HG02763 (cell line): Measurements from ENCODE around the gene SVOP.
"Not testable (repeated sequence)": the region's sequence is repeated elsewhere in the genome, so short reads cannot be mapped to it uniquely, and the experiment has no call there.

Experiments used
- ATAC-seq: cut with Tn5 transposase; IDR thresholded peaks from one replicate; pipeline ENCODE4 v1.9.1; 2021; ENCODE audit warnings: mild to moderate bottlenecking, moderate library complexity; ENCODE audit not compliant: unreplicated experiment

SVOP gene

DNA sequence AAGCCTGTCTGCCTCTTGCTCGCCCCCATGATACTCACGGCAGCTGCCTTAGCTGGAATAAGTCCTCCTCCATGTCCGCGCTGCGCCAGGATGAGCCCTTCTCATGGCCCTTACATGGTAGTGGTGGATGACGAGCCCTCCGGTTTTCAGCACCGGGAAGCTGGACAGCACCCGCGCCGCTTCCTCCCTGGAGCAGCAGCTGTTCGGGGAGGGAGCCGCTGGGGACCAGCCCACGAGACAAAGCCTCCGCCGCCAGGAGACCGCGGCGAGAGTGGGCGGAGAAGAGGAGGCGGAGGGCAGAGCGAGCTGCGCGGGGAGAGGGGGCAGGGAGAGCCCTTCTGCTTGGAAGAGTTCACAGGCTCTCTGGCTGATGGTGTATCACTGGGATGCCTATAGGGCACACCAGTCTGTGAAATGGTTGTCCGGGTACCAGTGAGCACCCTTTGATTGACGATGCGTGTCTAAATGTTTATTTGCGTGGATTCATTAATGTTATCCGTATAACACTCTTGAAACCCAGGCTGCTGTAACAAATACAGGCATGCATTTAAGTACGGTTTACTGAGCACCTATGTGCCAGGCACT, at the start of gene SVOP:
Gene SVOP, minus strand, starts transcription at position 273 of the 585 bp plus-strand sequence. Its CDS starts 200 bp downstream, at position 73.
- ATAC-seq: no peak

- no peak for ATAC-seq
These were observed 48.7 kb upstream of the SVOP start for GRCh38 chr12:109069307-109070271.

GRCh38 chr12:109065853-109066193, 45.0 kb upstream of the SVOP start:
- no peak for ATAC-seq

DNA sequence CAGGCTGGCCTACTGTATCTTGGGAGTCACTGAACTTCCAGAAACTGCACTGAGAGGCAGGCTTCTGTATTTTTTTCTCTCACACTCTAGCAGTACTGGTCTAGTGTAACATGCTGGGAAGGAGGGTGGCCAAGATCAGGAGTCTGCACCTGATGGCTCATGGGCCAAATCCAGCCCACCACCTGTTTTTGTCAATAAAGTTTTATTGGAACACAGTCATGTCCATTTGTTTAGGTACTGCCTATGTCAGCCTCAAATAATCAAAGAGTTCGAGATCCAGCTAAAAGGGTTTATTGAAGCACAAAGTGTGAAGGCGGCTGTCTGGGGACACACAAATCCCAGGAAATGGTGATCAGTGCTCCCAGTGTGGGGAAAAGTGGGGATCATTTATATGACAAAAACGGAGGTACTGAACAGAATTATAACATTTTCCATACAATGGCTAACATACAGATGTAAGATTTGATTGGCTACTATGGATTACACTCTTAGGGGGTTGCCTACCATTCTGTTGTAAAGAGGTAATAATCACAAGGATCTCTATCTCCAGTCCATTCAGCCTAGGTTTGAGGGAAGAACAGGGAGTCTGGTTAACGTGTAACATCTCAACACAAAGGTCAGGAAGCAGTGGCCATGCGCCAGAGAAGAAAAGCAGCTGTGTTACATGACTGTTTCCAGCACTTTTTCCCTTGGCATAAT, 44.4 kb upstream of the SVOP start:
- ATAC-seq: no peak

GRCh38 chr12:109064143-109064542, 43.3 kb upstream of the SVOP start:
- no peak for ATAC-seq

DNA sequence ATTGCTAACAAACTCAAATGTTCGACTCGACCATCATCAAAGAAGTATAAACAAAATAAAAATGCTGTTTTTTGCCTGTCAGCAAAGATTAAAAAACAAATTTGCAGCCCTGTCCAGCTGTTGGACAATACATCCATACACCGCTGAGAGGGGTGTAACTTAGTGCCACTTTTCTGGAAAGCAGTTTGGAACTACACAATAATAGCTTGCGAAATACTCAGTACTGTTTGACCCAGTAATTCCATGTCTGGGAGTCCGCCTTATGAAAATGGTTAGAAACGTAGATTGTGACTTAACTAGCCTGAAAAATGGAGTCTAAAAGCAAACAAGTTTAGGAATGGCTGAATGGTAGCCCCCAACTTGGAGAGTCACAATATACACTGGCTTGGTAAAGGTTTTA, 37.9 kb upstream of the SVOP start:
- no peak for ATAC-seq

DNA sequence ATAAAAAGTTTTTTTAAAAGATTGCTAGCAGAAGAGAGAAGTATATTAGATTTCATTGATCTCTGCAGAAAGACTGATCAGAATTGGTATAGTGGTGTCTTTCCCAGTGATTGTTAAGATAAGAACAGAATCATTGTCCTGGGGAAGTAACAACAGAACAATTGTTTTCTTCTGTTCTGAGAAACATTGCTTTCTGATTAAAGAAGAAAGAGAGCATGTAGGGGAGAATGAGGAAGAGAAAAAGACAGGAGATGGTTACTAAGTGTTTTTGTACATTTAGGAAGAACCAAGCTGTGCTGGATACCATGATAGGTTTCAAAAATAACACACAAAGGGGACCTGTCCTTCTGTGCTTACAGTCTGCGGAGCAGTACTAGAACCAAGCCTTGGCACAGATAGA, 36.5 kb upstream of the SVOP start:
- ATAC-seq: no peak

DNA sequence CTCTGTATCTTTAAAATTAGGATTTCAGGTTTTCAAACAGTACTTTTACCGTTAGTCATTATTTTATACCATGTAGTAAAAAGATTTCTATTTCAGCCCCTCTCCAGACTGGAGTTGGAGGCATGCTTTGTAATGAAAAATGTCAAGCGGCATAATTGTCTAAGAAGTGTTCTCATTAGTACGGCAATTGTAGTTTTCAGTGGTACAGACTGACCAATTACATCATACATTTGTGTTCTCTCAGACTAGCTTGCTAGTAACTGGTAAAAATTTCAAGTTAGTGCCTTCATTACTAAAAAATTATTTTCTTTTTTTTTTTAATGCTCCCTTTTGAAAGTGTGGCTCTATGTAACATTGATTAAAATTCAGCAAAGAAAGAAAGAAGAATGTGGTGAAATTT, 36.0 kb upstream of the SVOP start:
- ATAC-seq: no peak

DNA sequence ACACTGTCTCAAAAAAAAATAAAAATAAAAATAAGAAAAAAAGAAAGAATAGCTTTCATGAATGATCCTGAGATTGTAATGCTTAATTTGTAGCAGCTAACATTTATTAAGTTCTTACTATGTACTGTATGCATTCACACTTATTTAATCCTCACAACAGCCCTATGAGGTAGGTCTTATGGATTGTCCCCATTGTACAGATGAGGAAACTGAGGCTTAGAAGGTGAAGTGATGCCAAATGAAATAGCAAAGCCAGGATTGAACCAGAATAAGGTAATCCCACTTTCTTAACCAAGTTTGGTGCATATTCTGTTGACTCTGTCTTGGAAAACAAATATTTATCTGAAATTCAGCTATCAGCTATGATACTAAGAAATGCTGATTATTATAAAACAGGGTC, 33.7 kb upstream of the SVOP start:
- no peak for ATAC-seq

- ATAC-seq: not testable (repeated sequence)
These were observed 33.3 kb upstream of the SVOP start for GRCh38 chr12:109054124-109054513.

DNA sequence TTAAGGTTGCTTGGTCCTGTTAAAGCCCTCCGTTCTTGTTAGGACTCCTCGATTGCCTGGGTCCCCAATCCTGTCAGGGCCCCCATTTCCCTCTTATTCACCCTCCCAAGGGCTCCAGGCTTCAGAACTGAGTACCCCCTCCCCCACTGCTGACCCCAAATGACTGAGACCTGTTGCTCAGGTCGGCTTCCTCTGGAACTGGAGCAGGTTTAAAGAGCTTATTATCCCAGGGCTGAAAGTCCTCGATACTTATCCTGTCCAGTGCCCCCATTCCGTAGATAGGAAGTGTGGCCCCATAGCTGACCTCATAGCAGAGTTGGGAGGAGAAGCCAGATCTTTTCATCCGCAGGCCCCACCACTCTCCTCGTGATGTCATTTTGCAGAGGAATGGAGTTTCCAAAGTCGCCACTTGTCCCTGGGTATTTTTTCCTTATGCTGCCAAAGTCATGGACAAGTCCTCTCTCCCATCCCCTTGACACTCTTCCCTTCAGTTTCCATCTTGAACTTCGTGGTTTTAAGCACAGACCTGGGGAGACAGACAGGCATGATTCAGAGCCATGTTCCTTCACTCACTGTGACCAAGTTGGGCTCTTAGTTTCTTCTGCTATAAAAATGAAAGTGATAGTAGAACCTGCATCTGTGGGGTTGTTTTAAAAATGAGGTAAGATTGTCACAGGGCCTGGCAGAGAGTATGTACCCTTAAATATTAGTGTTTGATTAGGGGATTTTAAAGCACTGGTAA, 32.7 kb upstream of the SVOP start:
- no peak for ATAC-seq

- peak; percentile 71 for ATAC-seq
These were observed 31.8 kb upstream of the SVOP start, which contains the start of gene USP30 for GRCh38 chr12:109052414-109053323. Gene USP30 (plus strand): TSS chr12:109052576. CDS start chr12:109052679, 103 bp downstream.

DNA sequence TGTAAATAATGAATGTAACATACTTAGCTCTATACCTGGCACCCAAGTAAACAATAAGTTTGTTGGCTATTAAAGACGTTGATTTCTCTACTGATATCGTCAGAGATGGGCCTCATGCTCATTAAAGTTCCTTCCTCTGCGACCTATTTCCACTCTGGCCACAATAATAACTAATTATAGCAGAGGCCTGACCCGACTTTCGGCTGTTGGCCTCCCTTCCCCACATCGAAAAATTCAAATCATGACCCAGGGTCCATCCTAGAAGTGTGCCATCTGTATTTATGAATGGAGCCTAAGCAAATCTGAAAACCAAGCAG, 31.2 kb upstream of the SVOP start:
- ATAC-seq: no peak

GRCh38 chr12:109049794-109050193, 28.9 kb upstream of the SVOP start:
- ATAC-seq: not testable (repeated sequence)

DNA sequence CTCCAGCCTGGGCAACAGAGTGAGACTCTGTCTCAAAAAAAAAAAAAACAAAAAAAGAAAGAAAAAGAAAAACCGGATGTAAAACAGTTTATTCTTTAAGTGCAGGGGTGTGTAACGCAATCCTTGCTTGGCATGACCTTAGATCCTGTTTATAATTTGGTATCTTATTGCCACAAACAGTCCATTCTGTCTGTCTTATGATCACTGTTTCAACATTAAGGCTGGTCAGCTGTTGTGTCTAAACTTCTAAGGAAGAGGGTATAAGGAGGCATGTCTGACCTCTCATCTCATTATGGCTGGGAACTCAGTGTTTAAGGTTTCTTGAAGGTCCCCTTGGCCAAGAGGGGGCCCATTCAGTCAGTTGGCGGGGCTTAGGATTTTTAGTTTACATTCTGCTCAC, 27.8 kb upstream of the SVOP start:
- not testable (repeated sequence) for ATAC-seq

- ATAC-seq: no peak
These were observed 26.4 kb upstream of the SVOP start for GRCh38 chr12:109047081-109047805.

DNA sequence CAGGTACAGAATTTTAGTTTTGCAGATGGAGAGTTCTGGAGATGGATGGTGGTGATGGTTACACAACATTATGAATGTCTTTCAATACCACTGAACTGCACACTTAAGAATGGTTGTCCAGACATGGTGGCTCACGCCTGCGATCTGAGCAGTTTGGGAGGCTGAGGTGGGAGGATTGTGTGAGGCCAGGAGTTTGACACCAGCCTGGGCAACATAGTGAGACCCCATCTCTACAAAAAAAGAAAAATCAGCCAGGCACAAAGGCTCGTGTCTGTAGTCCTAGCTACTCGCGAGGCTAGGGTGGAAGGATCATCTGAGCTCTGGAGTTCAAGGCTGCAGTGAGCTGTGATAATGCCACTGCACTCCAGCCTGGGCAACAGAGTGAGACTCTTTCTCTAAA, 23.4 kb upstream of the SVOP start:
- no peak for ATAC-seq

DNA sequence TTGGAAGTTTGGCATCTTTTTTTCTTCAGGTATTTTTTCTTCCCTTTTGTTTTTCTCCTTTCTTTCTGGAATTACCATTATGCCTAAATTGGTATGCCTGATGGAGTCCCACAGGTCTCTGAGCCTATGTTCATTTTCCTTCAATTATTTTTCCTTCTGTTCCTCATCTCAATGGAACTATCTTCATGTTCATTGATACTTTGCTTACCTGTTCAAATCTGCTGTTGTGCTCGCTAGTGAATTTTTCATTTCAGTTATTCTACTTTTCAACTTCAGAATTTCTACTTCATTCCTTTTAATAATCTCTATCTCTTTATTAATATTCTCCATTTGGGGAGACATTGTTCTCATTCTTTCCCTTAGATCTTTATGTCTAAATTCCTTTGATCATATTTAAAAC, 16.1 kb upstream of the SVOP start:
- ATAC-seq: no peak
